Measurements from ENCODE around the gene RER1.

RER1 gene

DNA sequence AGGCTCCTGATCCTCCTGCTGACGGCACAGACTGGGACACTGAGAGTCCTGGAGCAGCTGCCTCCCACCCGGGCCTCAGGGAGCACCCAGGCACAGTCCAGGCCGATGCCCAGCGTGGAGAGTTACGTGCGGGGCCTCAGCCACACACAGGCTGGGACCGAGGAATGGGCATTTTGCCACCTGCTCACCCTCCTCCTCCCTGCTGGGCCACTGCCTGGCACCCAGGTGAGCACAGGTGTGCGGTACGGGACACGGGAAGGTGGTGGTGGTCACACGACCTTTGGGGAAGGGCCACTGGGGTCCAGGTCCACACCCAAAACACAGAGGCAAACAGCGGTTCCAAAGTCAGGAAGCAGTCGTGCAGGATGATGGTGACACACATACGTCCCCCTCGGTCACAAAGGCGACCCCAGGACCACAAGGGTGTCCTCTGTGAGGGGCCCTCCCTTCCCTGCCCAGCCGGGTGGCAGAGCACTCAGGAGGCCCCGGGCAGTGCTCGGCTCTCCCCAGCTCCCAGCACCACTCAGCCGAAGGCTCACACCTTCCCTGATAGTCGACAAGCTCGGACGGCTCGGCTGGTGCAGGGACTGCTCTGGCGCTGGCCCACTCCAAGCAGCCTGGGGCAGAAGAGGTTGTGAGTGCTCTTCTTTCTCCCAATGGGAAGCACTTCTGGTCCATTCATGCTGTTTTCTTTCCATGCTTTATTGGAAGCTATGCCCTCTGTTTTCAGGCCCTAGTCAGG, 14.5 kb upstream of the RER1 start:
- Histone ChIP-seq H3K9me3 (ENCODE audit: control insufficient read depth, low read length) (no peaks in the 10 kb centered on the region), H2BK15ac (ENCODE audit: low read depth, poor library complexity, severe bottlenecking) (no peak overlapping the region), H3K36me3 (ENCODE audit: control insufficient read depth in 1 of 2, insufficient read depth in 2 of 2, low read depth in 1 of 2, low read length in 2 of 2) (no peaks in the 10 kb centered on the region), H3K9ac (ENCODE audit: low read length) (no peak overlapping the region), H2BK5ac (ENCODE audit: low read depth, low read length, poor library complexity, severe bottlenecking) (no peak overlapping the region), H3K27me3 (ENCODE audit: control insufficient read depth in 1 of 2, insufficient read depth in 1 of 2, low read length in 2 of 2) (peaks cover 0 to 3% of the 10 kb centered on the region in 2 experiments), H3K23ac (ENCODE audit: low read length in 2 of 2) (no peak overlapping the region), H2AFZ (ENCODE audit: low read depth, low read length) (no peak overlapping the region), H3K4me1 (ENCODE audit: control insufficient read depth, insufficient read depth, low read depth, low read length) (peaks cover 20% of the 10 kb centered on the region), H3K14ac (ENCODE audit: low read length in 2 of 2) (no peak overlapping the region), H3K79me1 (replicated peaks; ENCODE audit: low read length, poor library complexity, severe bottlenecking) (no peaks in the 10 kb centered on the region), H2AK5ac (ENCODE audit: low read length, severe bottlenecking) (no peak overlapping the region), H3K4ac (ENCODE audit: low read depth in 1 of 2, low read length in 2 of 2) (no peak overlapping the region), H3K4me2 (ENCODE audit: low read length, poor library complexity, severe bottlenecking) (no peak overlapping the region), H2BK12ac (ENCODE audit: low read length in 2 of 2) (no peak overlapping the region), H3K27ac (ENCODE audit: low read length, poor library complexity, severe bottlenecking) (no peak overlapping the region), H2BK120ac (ENCODE audit: low read depth, low read length) (no peak overlapping the region), H4K91ac (ENCODE audit: low read length) (no peak overlapping the region), H4K8ac (ENCODE audit: low read length) (no peak overlapping the region), H3K4me3 (ENCODE audit: insufficient read depth in 1 of 2, low read depth in 1 of 2, low read length in 2 of 2) (no peak overlapping the region), H3K18ac (ENCODE audit: low read depth in 1 of 2, low read length in 2 of 2) (no peak overlapping the region)
- 87% methylated on average over 25 of the region's 25 CpGs for WGBS
- no peak for DNase-seq

GRCh38 chr1:2377751-2378440, 13.7 kb upstream of the RER1 start:
- H4K8ac ChIP-seq (ENCODE audit: low read length) = no peak overlapping the region
- H3K4ac ChIP-seq (ENCODE audit: low read depth in 1 of 2, low read length in 2 of 2) = no peak overlapping the region
- H2BK5ac ChIP-seq (ENCODE audit: low read depth, low read length, poor library complexity, severe bottlenecking) = no peak overlapping the region
- peaks cover 0 to 3% of the 10 kb centered on the region in 2 experiments for H3K27me3 ChIP-seq (ENCODE audit: control insufficient read depth in 1 of 2, insufficient read depth in 1 of 2, low read length in 2 of 2)
- no peak overlapping the region for H3K9ac ChIP-seq (ENCODE audit: low read length)
- no peak overlapping the region for H3K27ac ChIP-seq (ENCODE audit: low read length, poor library complexity, severe bottlenecking)
- H3K79me1 ChIP-seq (replicated peaks; ENCODE audit: low read length, poor library complexity, severe bottlenecking) = peaks cover under 1% of the 10 kb centered on the region
- H3K4me1 ChIP-seq (ENCODE audit: control insufficient read depth, insufficient read depth, low read depth, low read length) = peaks cover 15% of the 10 kb centered on the region
- peak overlapping the region in 1 of 2 experiments; percentile 33 for H2BK12ac ChIP-seq (ENCODE audit: low read length in 2 of 2)
- H3K4me2 ChIP-seq (ENCODE audit: low read length, poor library complexity, severe bottlenecking) = no peak overlapping the region
- H3K36me3 ChIP-seq (ENCODE audit: control insufficient read depth in 1 of 2, insufficient read depth in 2 of 2, low read depth in 1 of 2, low read length in 2 of 2) = no peaks in the 10 kb centered on the region
- no peaks in the 10 kb centered on the region for H3K9me3 ChIP-seq (ENCODE audit: control insufficient read depth, low read length)
- no peak overlapping the region for H2AFZ ChIP-seq (ENCODE audit: low read depth, low read length)
- H3K18ac ChIP-seq (ENCODE audit: low read depth in 1 of 2, low read length in 2 of 2) = no peak overlapping the region
- H3K23ac ChIP-seq (ENCODE audit: low read length in 2 of 2) = no peak overlapping the region
- no peak overlapping the region for H2BK120ac ChIP-seq (ENCODE audit: low read depth, low read length)
- H2AK5ac ChIP-seq (ENCODE audit: low read length, severe bottlenecking) = no peak overlapping the region
- H4K91ac ChIP-seq (ENCODE audit: low read length) = no peak overlapping the region
- 87% methylated on average over 15 of the region's 16 CpGs for WGBS
- no peak overlapping the region for H3K4me3 ChIP-seq (ENCODE audit: insufficient read depth in 1 of 2, low read depth in 1 of 2, low read length in 2 of 2)
- no peak for DNase-seq
- no peak overlapping the region for H2BK15ac ChIP-seq (ENCODE audit: low read depth, poor library complexity, severe bottlenecking)
- H3K14ac ChIP-seq (ENCODE audit: low read length in 2 of 2) = no peak overlapping the region

- Histone ChIP-seq H2BK15ac (ENCODE audit: low read depth, poor library complexity, severe bottlenecking) (no peak overlapping the region), H3K23ac (ENCODE audit: low read length in 2 of 2) (no peak overlapping the region), H4K91ac (ENCODE audit: low read length) (no peak overlapping the region), H2AK5ac (ENCODE audit: low read length, severe bottlenecking) (no peak overlapping the region), H3K27me3 (ENCODE audit: control insufficient read depth in 1 of 2, insufficient read depth in 1 of 2, low read length in 2 of 2) (peaks cover 0 to 3% of the 10 kb centered on the region in 2 experiments), H3K4me3 (ENCODE audit: insufficient read depth in 1 of 2, low read depth in 1 of 2, low read length in 2 of 2) (no peak overlapping the region), H3K9me3 (ENCODE audit: control insufficient read depth, low read length) (no peaks in the 10 kb centered on the region), H2AFZ (ENCODE audit: low read depth, low read length) (no peak overlapping the region), H3K27ac (ENCODE audit: low read length, poor library complexity, severe bottlenecking) (no peak overlapping the region), H3K9ac (ENCODE audit: low read length) (no peak overlapping the region), H2BK5ac (ENCODE audit: low read depth, low read length, poor library complexity, severe bottlenecking) (no peak overlapping the region), H4K8ac (ENCODE audit: low read length) (no peak overlapping the region), H3K36me3 (ENCODE audit: control insufficient read depth in 1 of 2, insufficient read depth in 2 of 2, low read depth in 1 of 2, low read length in 2 of 2) (no peaks in the 10 kb centered on the region), H2BK12ac (ENCODE audit: low read length in 2 of 2) (no peak overlapping the region), H3K4me2 (ENCODE audit: low read length, poor library complexity, severe bottlenecking) (no peak overlapping the region), H2BK120ac (ENCODE audit: low read depth, low read length) (no peak overlapping the region), H3K79me1 (replicated peaks; ENCODE audit: low read length, poor library complexity, severe bottlenecking) (peaks cover 2% of the 10 kb centered on the region), H3K14ac (ENCODE audit: low read length in 2 of 2) (no peak overlapping the region), H3K4ac (ENCODE audit: low read depth in 1 of 2, low read length in 2 of 2) (no peak overlapping the region), H3K4me1 (ENCODE audit: control insufficient read depth, insufficient read depth, low read depth, low read length) (peaks cover 11% of the 10 kb centered on the region), H3K18ac (ENCODE audit: low read depth in 1 of 2, low read length in 2 of 2) (no peak overlapping the region)
- no peak for DNase-seq
- 92% methylated on average over 24 of the region's 24 CpGs for WGBS
These were observed 13.2 kb upstream of the RER1 start for GRCh38 chr1:2378441-2378851.

DNA sequence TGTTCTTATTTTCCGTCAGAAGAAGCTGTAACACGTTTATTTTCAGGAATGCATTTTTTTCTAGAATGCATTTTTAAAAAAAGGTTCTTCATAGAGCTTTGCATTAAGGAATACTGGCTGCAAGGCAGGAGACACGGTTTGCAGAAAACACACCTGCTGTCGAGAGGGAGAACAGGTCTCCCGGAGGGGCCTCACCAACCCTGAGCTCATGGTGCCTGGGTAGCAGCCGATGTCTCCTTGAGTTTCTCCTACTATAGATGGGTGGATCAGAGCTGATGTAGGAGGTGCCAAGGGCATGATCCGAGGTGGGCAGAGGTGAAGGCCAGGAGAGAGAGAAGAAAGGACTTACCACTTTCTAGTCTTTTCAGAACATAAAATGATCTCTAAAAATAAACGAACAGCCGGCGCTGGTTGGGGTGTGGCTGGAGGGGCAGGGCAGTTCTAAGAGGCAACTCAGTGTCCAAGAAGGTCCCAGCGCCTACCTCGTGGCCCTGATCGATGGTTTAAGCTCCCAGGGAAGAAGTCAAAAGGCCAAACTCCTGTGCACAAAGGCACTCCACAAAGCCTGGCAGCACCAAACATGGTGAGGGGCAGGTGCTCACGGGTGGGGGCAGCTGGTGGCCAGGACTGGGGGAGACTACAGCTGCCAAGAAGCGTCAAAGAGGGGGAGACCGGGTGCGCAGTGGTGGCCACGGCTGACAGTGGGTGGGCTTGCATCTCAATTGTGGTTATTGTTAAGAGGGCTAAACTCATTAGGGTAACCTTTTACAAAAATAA, 12.5 kb upstream of the RER1 start:
- Histone ChIP-seq H2BK120ac (ENCODE audit: low read depth, low read length) (no peak overlapping the region), H3K4ac (ENCODE audit: low read depth in 1 of 2, low read length in 2 of 2) (no peak overlapping the region), H2AK5ac (ENCODE audit: low read length, severe bottlenecking) (no peak overlapping the region), H2AFZ (ENCODE audit: low read depth, low read length) (no peak overlapping the region), H4K91ac (ENCODE audit: low read length) (no peak overlapping the region), H3K9me3 (ENCODE audit: control insufficient read depth, low read length) (no peaks in the 10 kb centered on the region), H2BK5ac (ENCODE audit: low read depth, low read length, poor library complexity, severe bottlenecking) (no peak overlapping the region), H3K36me3 (ENCODE audit: control insufficient read depth in 1 of 2, insufficient read depth in 2 of 2, low read depth in 1 of 2, low read length in 2 of 2) (no peaks in the 10 kb centered on the region), H3K9ac (ENCODE audit: low read length) (no peak overlapping the region), H4K8ac (ENCODE audit: low read length) (no peak overlapping the region), H3K4me3 (ENCODE audit: insufficient read depth in 1 of 2, low read depth in 1 of 2, low read length in 2 of 2) (no peak overlapping the region), H3K14ac (ENCODE audit: low read length in 2 of 2) (no peak overlapping the region), H3K27me3 (ENCODE audit: control insufficient read depth in 1 of 2, insufficient read depth in 1 of 2, low read length in 2 of 2) (peaks cover 0 to 3% of the 10 kb centered on the region in 2 experiments), H3K4me2 (ENCODE audit: low read length, poor library complexity, severe bottlenecking) (no peak overlapping the region), H2BK12ac (ENCODE audit: low read length in 2 of 2) (no peak overlapping the region), H3K27ac (ENCODE audit: low read length, poor library complexity, severe bottlenecking) (no peak overlapping the region), H2BK15ac (ENCODE audit: low read depth, poor library complexity, severe bottlenecking) (no peak overlapping the region), H3K4me1 (ENCODE audit: control insufficient read depth, insufficient read depth, low read depth, low read length) (peaks cover 9% of the 10 kb centered on the region), H3K18ac (ENCODE audit: low read depth in 1 of 2, low read length in 2 of 2) (no peak overlapping the region), H3K79me1 (replicated peaks; ENCODE audit: low read length, poor library complexity, severe bottlenecking) (peaks cover 2% of the 10 kb centered on the region), H3K23ac (ENCODE audit: low read length in 2 of 2) (no peak overlapping the region)
- 88% methylated on average over 14 of the region's 18 CpGs for WGBS
- DNase-seq = no peak
